Activated naive CD8-positive, alpha-beta T cell treated with anti-CD3 and anti-CD28 coated beads, Interleukin-2, amount 50 U/mL, for 16 hours (primary cell): ENCODE data around the gene TSPAN16.
"Not testable (repeated sequence)": the region's sequence is repeated elsewhere in the genome, so short reads cannot be mapped to it uniquely, and the experiment has no call there.

Source experiments
- DNase-seq: peaks from one replicate; pipeline ENCODE4 v3.0.0-alpha.2; 2020; ENCODE audit warnings: low read depth, low spot score

The TSPAN16 gene

GRCh38 chr19:11345122-11345803 is 49.3 kb downstream of the TSPAN16 start:
- no peak for DNase-seq

GRCh38 chr19:11346104-11346940 is 50.4 kb downstream of the TSPAN16 start, which contains the start of the genes CCDC159 and TMEM205:
Gene CCDC159, plus strand, starts transcription at chr19:11346519. Its CDS starts 88 bp downstream, at chr19:11346607.
Gene TMEM205, minus strand, starts transcription at chr19:11346268. Its CDS starts 649 bp downstream, at chr19:11345619.
- DNase-seq = peak; percentile 98

DNA sequence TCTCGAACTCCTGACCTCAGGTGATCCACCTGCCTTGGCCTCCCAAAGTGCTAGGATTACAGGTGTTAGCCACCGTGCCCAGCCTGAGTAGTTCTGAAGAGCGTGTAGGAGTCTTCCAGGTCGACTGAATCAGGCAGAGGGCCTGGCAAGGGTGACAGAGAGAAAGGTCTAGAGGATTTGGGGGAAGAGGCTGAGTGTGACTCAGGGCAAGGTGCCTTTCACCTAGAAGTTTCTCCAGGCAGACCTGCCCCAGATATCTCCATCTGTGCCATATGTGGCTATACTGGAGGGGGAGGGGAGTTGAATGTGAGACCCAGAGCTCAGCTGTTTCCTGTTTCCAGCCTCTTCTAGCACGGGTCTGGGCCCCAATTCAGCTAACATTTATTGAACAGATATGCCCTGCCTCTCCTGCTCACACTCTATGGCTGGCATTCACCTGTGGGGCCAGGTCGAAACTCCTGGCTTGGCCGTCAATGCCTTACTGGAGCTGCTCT is 51.6 kb downstream of the TSPAN16 start:
- no peak for DNase-seq

- no peak for DNase-seq
Measured at GRCh38 chr19:11349171-11349570, 53.2 kb downstream of the TSPAN16 start.

GRCh38 chr19:11354102-11354501 is 58.1 kb downstream of the TSPAN16 start:
- not testable (repeated sequence) for DNase-seq

DNA sequence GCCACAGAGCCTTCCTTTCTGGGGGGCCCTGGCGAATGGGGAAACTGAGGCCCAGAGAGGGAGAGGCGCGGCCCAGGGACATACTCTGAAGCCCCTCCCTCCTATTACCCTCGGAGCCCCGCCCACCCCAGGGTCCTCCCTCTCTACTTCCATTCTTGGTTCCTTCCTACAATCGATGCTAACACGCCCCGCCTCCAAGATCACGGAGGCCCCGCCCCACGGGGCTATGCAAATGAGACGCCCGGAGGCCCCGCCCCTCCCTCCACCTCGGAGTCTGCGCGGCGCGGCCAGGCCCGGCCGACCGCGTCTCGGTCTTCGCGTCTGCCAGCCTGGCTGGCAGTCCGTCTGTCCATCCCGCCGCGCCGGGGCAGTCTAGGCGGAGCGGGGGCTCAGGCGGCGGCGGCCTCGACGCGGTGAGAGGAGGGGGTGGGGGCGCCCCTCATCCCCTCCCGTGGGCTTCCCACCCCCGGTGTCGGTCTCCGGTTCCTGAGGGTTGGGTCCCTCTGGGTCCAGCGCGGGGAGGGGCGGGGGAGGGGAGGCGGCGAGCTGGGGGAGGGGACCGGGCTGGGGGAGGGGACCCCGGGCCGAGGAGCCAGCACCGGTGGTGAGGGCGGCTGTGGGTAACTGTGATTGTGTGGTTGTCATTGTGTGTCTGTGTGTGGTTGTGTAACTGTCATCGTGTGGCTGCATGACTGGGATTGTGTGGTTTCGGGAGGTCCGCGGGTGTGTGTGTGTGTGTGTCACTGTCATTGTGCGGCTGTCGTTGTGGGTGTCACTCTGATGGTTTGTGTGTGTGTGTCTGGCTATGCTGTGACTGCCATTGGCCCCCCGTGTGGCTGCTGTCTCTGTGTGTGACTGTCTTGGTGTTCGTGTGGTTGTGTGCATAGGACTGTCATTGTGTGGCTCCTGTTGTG is 59.5 kb downstream of the TSPAN16 start, which contains the start of gene PLPPR2:
PLPPR2 (plus strand) TSS at position 273 of the 914 bp plus-strand sequence. CDS start 2,242 bp downstream, outside the sequence.
- peak; percentile 65 for DNase-seq

GRCh38 chr19:11356074-11356397 is 60.1 kb downstream of the TSPAN16 start:
- DNase-seq = no peak

GRCh38 chr19:11356676-11357550 is 61.0 kb downstream of the TSPAN16 start:
- DNase-seq = no peak

DNA sequence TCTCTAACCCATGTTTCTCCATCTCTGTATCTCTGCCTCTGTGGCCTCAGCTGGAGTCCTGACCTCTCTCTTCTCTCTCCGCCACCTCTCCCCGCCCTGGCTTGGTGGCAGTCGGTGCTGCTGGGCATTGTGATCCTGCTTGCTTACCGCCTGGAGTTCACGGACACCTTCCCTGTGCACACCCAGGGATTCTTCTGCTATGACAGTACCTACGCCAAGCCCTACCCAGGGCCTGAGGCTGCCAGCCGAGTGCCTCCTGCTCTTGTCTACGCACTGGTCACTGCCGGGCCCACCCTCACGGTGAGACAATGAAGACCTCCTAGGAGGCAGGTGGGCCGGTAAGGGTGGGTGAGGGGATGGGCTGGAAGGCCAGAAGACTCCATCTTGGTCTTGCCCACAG is 63.5 kb downstream of the TSPAN16 start:
- no peak for DNase-seq

DNA sequence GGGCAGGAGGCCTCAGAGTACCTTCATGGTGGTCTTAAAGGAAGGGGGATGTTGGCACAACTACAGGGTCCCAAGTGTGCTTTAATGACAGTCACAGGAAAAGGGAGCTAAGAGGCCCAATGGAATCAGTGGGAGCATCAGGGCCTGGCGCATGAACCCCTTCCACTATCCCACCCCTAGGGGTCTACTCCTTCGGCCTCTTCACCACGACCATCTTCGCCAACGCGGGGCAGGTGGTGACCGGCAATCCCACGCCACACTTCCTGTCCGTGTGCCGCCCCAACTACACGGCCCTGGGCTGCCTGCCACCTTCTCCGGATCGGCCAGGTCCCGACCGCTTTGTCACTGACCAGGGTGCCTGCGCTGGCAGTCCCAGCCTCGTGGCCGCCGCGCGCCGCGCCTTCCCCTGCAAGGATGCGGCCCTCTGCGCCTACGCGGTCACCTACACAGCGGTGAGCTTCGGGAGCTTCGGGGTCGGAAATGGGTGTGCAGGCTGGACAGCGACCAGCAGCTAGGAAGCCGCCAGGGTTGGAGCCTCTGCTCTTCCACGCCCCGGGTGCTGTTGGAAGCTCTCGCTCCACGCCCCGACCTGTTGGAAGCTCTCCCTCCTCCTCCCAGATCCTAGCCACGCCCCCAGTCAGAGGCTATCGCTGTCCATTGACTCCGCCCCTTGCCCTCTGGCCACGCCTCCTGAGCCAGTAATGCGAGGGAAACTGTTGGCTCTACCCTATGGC is 65.2 kb downstream of the TSPAN16 start:
- DNase-seq = no peak

DNA sequence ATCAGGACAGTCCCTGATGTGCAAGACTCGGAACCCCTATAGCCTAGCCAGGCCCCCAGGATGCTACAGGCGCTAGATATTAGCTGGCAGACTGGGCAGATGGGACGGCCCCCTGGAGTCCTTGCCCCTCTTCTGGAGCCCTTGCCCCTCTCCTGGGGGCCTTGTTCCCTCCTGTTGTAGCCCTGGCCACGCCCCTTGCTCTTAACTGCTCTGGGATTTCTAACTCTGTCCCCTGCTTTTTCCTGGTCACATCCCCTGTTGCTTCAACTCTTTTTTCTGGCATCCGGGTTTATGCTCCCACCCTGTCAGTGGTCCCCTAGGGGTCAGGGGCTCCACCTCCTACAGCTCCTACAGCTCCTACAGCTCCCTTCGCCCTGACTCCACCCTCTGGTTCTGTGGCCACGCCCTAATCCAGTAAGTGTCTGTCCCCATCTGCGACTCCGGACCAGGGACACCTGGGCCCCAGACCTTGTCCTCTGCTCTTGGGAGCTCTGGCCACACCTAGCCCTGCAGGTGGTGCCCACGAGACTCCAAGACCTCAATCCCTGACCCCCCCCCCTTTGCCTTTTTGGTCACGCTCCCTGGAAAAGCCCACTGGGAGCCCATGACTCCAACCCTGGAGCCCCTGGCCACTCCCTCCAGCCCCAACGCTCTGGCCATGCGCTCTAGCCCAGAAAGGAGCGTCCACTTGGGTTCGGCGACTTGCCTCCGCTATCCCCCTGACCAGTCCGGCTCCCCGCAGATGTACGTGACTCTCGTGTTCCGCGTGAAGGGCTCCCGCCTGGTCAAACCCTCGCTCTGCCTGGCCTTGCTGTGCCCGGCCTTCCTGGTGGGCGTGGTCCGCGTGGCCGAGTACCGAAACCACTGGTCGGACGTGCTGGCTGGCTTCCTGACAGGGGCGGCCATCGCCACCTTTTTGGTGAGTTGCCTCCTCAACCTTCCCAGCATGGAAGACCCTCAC is 66.1 kb downstream of the TSPAN16 start:
- DNase-seq = no peak

GRCh38 chr19:11363881-11364280 is 67.9 kb downstream of the TSPAN16 start:
- no peak for DNase-seq

DNA sequence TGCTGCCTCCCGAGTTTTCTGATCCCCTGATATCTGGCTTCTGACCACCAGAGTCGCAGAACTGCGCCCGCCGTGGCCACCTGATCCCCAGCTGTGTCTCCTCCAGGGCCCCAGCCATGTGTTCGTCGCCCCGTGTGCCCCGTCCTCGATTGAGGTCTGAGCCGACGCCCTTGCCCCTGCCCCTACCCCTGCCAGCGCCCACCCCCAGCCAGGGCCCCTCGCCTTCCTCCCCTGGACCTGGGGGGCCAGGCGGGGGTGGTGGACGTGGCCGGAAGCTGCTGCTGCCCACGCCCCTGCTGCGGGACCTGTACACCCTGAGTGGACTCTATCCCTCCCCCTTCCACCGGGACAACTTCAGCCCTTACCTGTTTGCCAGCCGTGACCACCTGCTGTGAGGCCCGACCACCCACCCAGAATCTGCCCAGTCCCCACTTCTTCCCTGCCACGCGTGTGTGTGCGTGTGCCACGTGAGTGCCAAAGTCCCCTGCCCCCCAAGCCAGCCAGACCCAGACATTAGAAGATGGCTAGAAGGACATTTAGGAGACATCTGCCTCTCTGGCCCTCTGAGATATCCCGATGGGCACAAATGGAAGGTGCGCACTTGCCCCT is 68.4 kb downstream of the TSPAN16 start:
- no peak for DNase-seq

DNA sequence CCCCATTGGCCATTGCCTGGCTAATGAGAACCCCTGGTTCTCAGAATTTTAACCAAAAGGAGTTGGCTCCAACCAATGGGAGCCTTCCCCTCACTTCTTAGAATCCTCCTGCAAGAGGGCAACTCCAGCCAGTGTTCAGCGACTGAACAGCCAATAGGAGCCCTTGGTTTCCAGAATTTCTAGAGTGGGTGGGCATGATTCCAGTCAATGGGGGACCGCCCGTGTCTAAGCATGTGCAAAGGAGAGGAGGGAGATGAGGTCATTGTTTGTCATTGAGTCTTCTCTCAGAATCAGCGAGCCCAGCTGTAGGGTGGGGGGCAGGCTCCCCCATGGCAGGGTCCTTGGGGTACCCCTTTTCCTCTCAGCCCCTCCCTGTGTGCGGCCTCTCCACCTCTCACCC is 69.0 kb downstream of the TSPAN16 start:
- DNase-seq = no peak
